Gastroesophageal sphincter (tissue), 3 donors: ENCODE data around the gene GOLGA6L22.
"Not testable (repeated sequence)": the region's sequence is repeated elsewhere in the genome, so short reads cannot be mapped to it uniquely, and the experiment has no call there.

Experiments used
- EP300 ChIP-seq: sonication (generic); formaldehyde crosslinking; IDR thresholded peaks from one replicate; pipeline ENCODE4 v1.6.1; 2017; ENCODE audit warnings: antibody characterized with exemption, mild to moderate bottlenecking
- POLR2A ChIP-seq, 2 donors: fragments of 450-650 bp; IDR thresholded peaks; one replicate each; pipeline ENCODE4 v1.6.1; 2017; ENCODE audit warnings: antibody characterized with exemption in 2 of 2, mild to moderate bottlenecking in 2 of 2, moderate library complexity in 1 of 2
- POLR2AphosphoS5 ChIP-seq: sonication (generic); formaldehyde crosslinking; IDR thresholded peaks from one replicate; pipeline ENCODE4 v1.6.1; 2017; ENCODE audit warnings: antibody characterized with exemption
- TF ChIP-seq, protein P1 (sequence below), 4 experiments: fragments of 200-600 bp in 2 of 4; fragments of 450-650 bp in 2 of 4; sonication (generic) in 1 of 4; IDR thresholded peaks; one replicate each; pipeline ENCODE4 v1.5.1; 2017 to 2019; ENCODE audit warnings: antibody characterized with exemption in 4 of 4, mild to moderate bottlenecking in 2 of 4, moderate library complexity in 2 of 4

DNA sequence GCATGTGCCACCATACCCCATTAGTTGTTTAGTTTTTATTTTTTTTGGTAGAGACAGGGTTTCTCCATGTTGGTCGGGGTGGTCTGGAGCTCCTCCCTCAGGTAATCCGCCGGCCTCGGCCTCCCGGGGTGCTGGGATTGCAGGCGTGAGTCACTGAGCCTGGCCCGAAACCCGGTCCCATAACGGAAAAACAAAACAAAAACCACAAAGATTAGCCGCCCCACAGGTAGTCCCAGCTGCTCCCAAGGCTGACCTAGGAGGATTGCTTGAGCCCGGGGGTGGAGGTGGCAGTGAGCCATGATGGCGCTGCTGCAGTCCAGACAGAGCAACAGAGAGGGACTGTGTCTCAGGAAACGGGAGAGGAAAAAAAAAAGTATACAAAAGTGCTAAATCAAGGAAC is 38.4 kb upstream of the GOLGA6L22 start:
- TF ChIP-seq EP300; POLR2AphosphoS5; POLR2A (IDR thresholded peaks at IDR 0.05): not testable (repeated sequence)
- TF ChIP-seq, protein P1, sequence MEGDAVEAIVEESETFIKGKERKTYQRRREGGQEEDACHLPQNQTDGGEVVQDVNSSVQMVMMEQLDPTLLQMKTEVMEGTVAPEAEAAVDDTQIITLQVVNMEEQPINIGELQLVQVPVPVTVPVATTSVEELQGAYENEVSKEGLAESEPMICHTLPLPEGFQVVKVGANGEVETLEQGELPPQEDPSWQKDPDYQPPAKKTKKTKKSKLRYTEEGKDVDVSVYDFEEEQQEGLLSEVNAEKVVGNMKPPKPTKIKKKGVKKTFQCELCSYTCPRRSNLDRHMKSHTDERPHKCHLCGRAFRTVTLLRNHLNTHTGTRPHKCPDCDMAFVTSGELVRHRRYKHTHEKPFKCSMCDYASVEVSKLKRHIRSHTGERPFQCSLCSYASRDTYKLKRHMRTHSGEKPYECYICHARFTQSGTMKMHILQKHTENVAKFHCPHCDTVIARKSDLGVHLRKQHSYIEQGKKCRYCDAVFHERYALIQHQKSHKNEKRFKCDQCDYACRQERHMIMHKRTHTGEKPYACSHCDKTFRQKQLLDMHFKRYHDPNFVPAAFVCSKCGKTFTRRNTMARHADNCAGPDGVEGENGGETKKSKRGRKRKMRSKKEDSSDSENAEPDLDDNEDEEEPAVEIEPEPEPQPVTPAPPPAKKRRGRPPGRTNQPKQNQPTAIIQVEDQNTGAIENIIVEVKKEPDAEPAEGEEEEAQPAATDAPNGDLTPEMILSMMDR (IDR thresholded peaks at IDR 0.05): not testable (repeated sequence)
